ENCODE results near the gene GLMP.

DNA sequence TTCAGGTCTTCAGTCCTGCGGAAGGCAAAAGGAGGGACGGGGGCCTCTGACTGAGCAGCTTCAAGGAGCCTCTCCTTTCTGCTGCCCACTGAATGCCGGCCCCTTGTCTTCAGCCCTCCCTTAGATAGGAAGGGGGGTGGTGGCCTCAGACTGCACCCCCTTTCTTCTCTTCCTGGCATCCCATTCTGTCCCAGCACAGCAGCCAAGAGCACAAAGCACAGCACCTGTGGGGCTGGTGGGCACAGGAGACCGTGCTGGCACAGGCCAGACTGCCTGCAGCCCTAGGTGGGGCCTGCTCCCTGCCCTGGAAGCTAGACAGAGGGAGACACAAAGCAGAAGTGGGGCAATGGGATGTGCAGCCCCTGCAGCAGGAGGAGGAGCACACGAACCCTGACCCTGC lies 45.9 kb downstream of the GLMP start:
- TF ChIP-seq, protein P1, sequence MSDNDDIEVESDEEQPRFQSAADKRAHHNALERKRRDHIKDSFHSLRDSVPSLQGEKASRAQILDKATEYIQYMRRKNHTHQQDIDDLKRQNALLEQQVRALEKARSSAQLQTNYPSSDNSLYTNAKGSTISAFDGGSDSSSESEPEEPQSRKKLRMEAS (IDR thresholded peaks at IDR 0.05): no peak
- TF ChIP-seq EP300 (IDR thresholded peaks at IDR 0.05; ENCODE audit: borderline replicate concordance) (no peak), RAD21 (IDR thresholded peaks at IDR 0.05; ENCODE audit: low read depth) (no peak), CREB1 (IDR thresholded peaks at IDR 0.05; ENCODE audit: low read depth) (no peak)

Data from Ishikawa (cell line).